Activated CD4-positive, alpha-beta T cell treated with anti-CD3 and anti-CD28 coated beads, Interleukin-2, amount 50 U/mL, for 24 hours (primary cell): Measurements from ENCODE around the gene PODXL2.
"Not testable (repeated sequence)": the region's sequence is repeated elsewhere in the genome, so short reads cannot be mapped to it uniquely, and the experiment has no call there.

Source experiments
- DNase-seq, 2 donors: peaks; one replicate each; pipeline ENCODE4 v3.0.0-alpha.2; 2020; ENCODE audit warnings: low read depth in 1 of 2, low spot score in 1 of 2

PODXL2 gene

GRCh38 chr3:127688416-127689265 lies 59.7 kb downstream of the PODXL2 start:
- no peak for DNase-seq

GRCh38 chr3:127689266-127689860 lies 60.4 kb downstream of the PODXL2 start:
- DNase-seq, result no peak

- no peak for DNase-seq
Observed at GRCh38 chr3:127690106-127690505, 61.1 kb downstream of the PODXL2 start.

- no peak for DNase-seq
Observed at GRCh38 chr3:127690823-127691452, 62.0 kb downstream of the PODXL2 start.

GRCh38 chr3:127691489-127691888 lies 62.5 kb downstream of the PODXL2 start:
- DNase-seq, result no peak

- DNase-seq, result no peak
Observed at GRCh38 chr3:127691974-127692373, 63.0 kb downstream of the PODXL2 start.

GRCh38 chr3:127692501-127693335 lies 63.7 kb downstream of the PODXL2 start:
- DNase-seq, result no peak

GRCh38 chr3:127693336-127693843 lies 64.4 kb downstream of the PODXL2 start:
- no peak for DNase-seq

GRCh38 chr3:127694467-127695215 lies 65.7 kb downstream of the PODXL2 start:
- DNase-seq, result no peak

- DNase-seq, result no peak
Observed at GRCh38 chr3:127697551-127698240, 68.7 kb downstream of the PODXL2 start.

GRCh38 chr3:127698286-127698685 lies 69.3 kb downstream of the PODXL2 start:
- no peak for DNase-seq

- DNase-seq, result no peak
Observed at GRCh38 chr3:127698691-127699415, 69.9 kb downstream of the PODXL2 start.

GRCh38 chr3:127699416-127700300 lies 70.7 kb downstream of the PODXL2 start:
- no peak for DNase-seq

- no peak for DNase-seq
Observed at GRCh38 chr3:127700406-127700805, 71.4 kb downstream of the PODXL2 start.

- no peak for DNase-seq
Observed at GRCh38 chr3:127701280-127701911, 72.4 kb downstream of the PODXL2 start.

- no peak for DNase-seq
Observed at GRCh38 chr3:127702151-127702578, 73.2 kb downstream of the PODXL2 start.

GRCh38 chr3:127704840-127705239 lies 75.9 kb downstream of the PODXL2 start:
- DNase-seq, result not testable (repeated sequence)

- no peak for DNase-seq
Observed at GRCh38 chr3:127706312-127706711, 77.3 kb downstream of the PODXL2 start.
